HG02970 (cell line): ENCODE measurements around the gene AHNAK.
"Not testable (repeated sequence)": the region's sequence is repeated elsewhere in the genome, so short reads cannot be mapped to it uniquely, and the experiment has no call there.

ENCODE experiments used
- ATAC-seq: cut with Tn5 transposase; IDR thresholded peaks from one replicate; pipeline ENCODE4 v1.9.1; 2021; ENCODE audit warnings: mild to moderate bottlenecking, moderate library complexity, moderate number of reproducible peaks; ENCODE audit not compliant: unreplicated experiment, low FRiP score

Gene AHNAK

GRCh38 chr11:62394825-62395538 lies 151.6 kb downstream of the AHNAK start:
- ATAC-seq = no peak

GRCh38 chr11:62393735-62394134 lies 152.9 kb downstream of the AHNAK start:
- ATAC-seq = no peak

GRCh38 chr11:62393061-62393611 lies 153.5 kb downstream of the AHNAK start:
- no peak for ATAC-seq

- ATAC-seq = no peak
Measured at GRCh38 chr11:62392506-62392905, 154.1 kb downstream of the AHNAK start.

GRCh38 chr11:62391642-62392425 lies 154.8 kb downstream of the AHNAK start:
- ATAC-seq = no peak

GRCh38 chr11:62390722-62391121 lies 155.9 kb downstream of the AHNAK start:
- ATAC-seq = no peak

GRCh38 chr11:62390237-62390636 lies 156.4 kb downstream of the AHNAK start:
- ATAC-seq = no peak

GRCh38 chr11:62388999-62389398 lies 157.6 kb downstream of the AHNAK start:
- ATAC-seq = no peak

- ATAC-seq = no peak
Measured at GRCh38 chr11:62387381-62387780, 159.2 kb downstream of the AHNAK start.

GRCh38 chr11:62386083-62386482 lies 160.5 kb downstream of the AHNAK start:
- not testable (repeated sequence) for ATAC-seq

- ATAC-seq = no peak
Measured at GRCh38 chr11:62383822-62384221, 162.8 kb downstream of the AHNAK start.
